RPMI8226 (cell line): ENCODE data around the gene SNRPB.

ENCODE experiments used
- DNase-seq: peaks from one replicate; pipeline ENCODE4 v3.0.0-alpha.2; 2015

The SNRPB gene

DNA sequence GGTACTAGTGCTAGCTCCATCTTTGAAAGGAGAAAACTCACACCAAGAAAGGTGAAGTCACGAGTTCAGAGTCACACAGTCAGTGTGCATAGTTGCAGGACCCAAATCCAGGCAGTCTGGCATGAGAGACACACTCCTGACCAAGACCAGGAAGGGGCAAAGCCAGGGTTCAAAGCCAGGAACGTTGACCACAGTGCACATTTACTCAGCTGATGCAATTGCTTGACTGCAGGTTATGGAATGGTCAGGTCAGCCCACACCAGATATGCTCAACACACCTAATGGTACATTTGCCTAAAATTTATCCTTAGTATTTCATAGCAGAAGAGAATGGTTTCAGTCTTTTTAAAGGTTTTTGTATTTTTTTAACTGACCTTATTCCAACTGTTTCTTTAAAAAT lies 52.2 kb downstream of the SNRPB start:
- DNase-seq: no peak

GRCh38 chr20:2417213-2417541 lies 53.4 kb downstream of the SNRPB start:
- no peak for DNase-seq

GRCh38 chr20:2416541-2417212 lies 53.9 kb downstream of the SNRPB start:
- DNase-seq: no peak
